Measurements from ENCODE around the gene TEX54. TPM values are rescaled to one million over a fixed set of nuclear protein-coding genes. Genes with fewer than 3 reads are reported as not detected.
A peak's percentile ranks its signal among the peaks of the same experiment; 100 is the strongest.

The TEX54 gene
- total RNA-seq, 4 donors from 2014 or later: not detected

DNA sequence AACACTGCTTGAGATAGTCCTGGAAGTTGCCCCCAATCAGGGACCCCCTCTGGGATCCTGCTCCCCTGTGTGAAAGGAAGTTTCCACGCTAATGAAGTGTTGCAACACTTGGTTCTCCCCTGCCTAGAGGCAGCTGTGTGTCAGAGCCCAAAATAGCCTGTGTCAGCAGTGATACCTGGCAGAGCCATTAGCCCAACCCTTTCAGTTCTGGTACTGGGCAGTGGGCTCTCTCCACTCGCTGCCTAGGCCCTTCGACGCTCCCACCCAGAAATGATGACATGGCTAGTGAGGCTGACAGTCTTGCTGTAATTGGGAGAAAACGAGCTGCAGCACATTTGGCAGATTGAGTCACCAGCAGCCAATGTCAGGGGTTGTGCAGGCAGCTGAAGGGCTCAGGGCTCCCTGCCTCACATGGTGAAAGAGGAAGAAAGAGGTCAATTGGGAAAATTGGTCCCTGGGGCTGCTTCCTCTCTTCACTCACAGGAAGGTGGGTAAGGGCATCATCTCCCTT is 26.0 kb downstream of the TEX54 start:
- Histone ChIP-seq H3K4me3 (no peak overlapping the region), H3K27me3 (no peaks in the 10 kb centered on the region), H3K4me1 (peaks cover 7 to 22% (median 19%) of the 10 kb centered on the region in 4 donors), H3K36me3 (peaks cover 0 to 16% (median 7%) of the 10 kb centered on the region in 4 donors), H3K9me3 (no peaks in the 10 kb centered on the region), H3K27ac (peak overlapping the region; percentile 95 to 99 (median 96))
- intact Hi-C loops (cut with DNase I; ENCODE audit: low total_unique reads) (no loop called here), in situ Hi-C loops (cut with MboI; ENCODE audit: low pct_ligation_motif_present in 1 of 4, low pct_unique_long_range_greater_than_20kb in 1 of 4, low sequenced_read_pairs in 3 of 4) (no loop called here)
- 89% methylated on average over 5 of the region's 5 CpGs; no CpG with 5 or more reads in 1 of the 2 donors for WGBS, 2 donors (ENCODE audit: low coverage in 1 of 2)
- DNase-seq: peak; percentile 10
- TF ChIP-seq POLR2A (IDR thresholded peaks at IDR 0.05): no peak
- TF ChIP-seq POLR2AphosphoS5 (IDR thresholded peaks at IDR 0.05): peak in 1 of 3 donors; percentile 9
- no peak for TF ChIP-seq EP300 (IDR thresholded peaks at IDR 0.05; ENCODE audit: low read depth)

DNA sequence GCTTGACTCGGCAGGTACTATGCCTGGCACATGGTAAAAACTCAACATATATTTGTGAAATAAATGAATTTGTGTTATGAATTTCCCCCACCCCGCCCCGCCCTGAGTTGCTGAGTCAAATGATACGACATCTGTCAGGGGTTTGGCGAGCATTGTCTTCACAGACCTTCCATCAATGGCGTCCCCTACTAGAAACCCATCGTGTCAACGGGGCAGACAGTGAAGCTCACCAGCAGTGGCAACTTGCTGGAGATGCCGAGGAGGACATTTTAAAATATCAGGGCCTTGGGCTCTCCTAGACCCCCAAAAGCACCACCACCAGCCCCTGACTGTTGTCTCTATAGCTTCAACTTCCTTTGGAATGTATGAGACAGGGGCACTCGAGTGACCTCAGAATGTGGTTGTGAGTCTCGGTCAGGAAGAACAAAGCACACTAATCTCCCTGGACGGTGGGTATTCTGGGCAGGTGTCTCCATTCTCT is 26.6 kb downstream of the TEX54 start:
- H3K36me3 ChIP-seq: peaks cover 0 to 22% (median 11%) of the 10 kb centered on the region in 4 donors
- H3K27me3 ChIP-seq: no peaks in the 10 kb centered on the region
- in situ Hi-C loops (cut with MboI; ENCODE audit: low pct_ligation_motif_present in 1 of 4, low pct_unique_long_range_greater_than_20kb in 1 of 4, low sequenced_read_pairs in 3 of 4) (no loop called here), intact Hi-C loops (cut with DNase I; ENCODE audit: low total_unique reads) (no loop called here)
- peaks cover 7 to 22% (median 19%) of the 10 kb centered on the region in 4 donors for H3K4me1 ChIP-seq
- H3K27ac ChIP-seq: peak overlapping the region; percentile 95 to 99 (median 96)
- peak overlapping the region; percentile 62 to 96 (median 88) for H3K4me3 ChIP-seq
- H3K9me3 ChIP-seq: no peaks in the 10 kb centered on the region
- TF ChIP-seq POLR2AphosphoS5 (IDR thresholded peaks at IDR 0.05): no peak
- no peak for TF ChIP-seq EP300 (IDR thresholded peaks at IDR 0.05; ENCODE audit: low read depth)
- no peak for TF ChIP-seq POLR2A (IDR thresholded peaks at IDR 0.05)
- TF ChIP-seq, protein P1, sequence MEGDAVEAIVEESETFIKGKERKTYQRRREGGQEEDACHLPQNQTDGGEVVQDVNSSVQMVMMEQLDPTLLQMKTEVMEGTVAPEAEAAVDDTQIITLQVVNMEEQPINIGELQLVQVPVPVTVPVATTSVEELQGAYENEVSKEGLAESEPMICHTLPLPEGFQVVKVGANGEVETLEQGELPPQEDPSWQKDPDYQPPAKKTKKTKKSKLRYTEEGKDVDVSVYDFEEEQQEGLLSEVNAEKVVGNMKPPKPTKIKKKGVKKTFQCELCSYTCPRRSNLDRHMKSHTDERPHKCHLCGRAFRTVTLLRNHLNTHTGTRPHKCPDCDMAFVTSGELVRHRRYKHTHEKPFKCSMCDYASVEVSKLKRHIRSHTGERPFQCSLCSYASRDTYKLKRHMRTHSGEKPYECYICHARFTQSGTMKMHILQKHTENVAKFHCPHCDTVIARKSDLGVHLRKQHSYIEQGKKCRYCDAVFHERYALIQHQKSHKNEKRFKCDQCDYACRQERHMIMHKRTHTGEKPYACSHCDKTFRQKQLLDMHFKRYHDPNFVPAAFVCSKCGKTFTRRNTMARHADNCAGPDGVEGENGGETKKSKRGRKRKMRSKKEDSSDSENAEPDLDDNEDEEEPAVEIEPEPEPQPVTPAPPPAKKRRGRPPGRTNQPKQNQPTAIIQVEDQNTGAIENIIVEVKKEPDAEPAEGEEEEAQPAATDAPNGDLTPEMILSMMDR (IDR thresholded peaks at IDR 0.05): no peak
- WGBS, 2 donors (ENCODE audit: low coverage in 1 of 2): 30 to 35% methylated on average over 2 to 12 of the region's 12 CpGs
- DNase-seq: peak; percentile 16

DNA sequence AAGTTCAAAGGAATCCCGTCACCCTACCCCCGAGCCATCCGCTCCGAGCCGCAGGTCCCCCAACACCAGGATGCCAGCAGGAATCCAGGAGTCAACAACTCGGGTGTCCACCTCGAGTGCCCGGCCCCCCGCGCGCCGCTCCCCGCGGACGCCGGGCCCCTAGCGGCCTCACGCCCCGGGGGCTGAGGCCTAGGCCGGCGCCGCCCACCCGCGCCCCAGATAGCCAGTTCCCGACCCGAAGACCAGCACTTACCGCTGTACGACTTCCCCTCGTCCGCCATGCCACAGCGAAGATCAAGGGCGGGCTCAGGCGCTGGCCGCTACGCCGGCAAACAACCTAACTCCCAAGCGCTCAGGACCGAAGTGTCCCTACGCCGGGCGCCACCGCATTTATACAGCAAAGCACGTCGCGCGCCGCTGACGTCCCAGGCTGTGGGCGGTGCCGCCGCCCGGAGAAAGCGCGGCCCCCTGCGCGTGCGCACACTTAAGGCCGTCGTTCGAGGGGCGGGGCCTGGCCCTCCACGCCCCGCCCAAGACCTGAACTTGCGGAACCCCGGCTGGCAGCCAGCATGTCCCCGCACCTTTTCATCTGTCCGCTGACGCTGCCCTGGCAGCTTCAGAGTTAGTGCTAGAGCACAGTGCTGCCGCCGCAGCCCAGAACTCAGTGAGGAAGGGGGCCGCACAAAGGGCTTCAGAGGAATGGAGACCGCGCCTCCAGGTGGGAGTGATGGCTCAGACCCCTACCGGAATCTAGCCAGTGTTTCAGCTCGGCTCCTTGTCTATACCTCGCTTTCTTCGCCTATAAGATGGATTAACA is 27.4 kb downstream of the TEX54 start, which contains the start of gene NXF1:
TSS of gene NXF1 (minus strand) at position 365 of the 817 bp plus-strand sequence. CDS start at position 281, 84 bp downstream.
- TF ChIP-seq, protein P1 (IDR thresholded peaks at IDR 0.05): peak; percentile 3 to 64 (median 14)
- TF ChIP-seq POLR2A (IDR thresholded peaks at IDR 0.05) (peak; percentile 100), EP300 (IDR thresholded peaks at IDR 0.05; ENCODE audit: low read depth) (no peak), POLR2AphosphoS5 (IDR thresholded peaks at IDR 0.05) (peak; percentile 100)
- H3K36me3 ChIP-seq: peaks cover 0 to 30% (median 14%) of the 10 kb centered on the region in 4 donors
- no peaks in the 10 kb centered on the region for H3K9me3 ChIP-seq
- WGBS, 2 donors (ENCODE audit: low coverage in 1 of 2): 0 to 1% methylated on average over 2 to 43 of the region's 77 CpGs
- in situ Hi-C loops (cut with MboI; ENCODE audit: low pct_ligation_motif_present in 1 of 4, low pct_unique_long_range_greater_than_20kb in 1 of 4, low sequenced_read_pairs in 3 of 4) (no loop called here), intact Hi-C loops (cut with DNase I; ENCODE audit: low total_unique reads) (no loop called here)
- peak; percentile 96 for DNase-seq
- H3K27me3 ChIP-seq: no peaks in the 10 kb centered on the region
- peak within 1 kb of the TSS; percentile 62 to 96 (median 88) for H3K4me3 ChIP-seq
- peaks cover 7 to 22% (median 18%) of the 10 kb centered on the region in 4 donors for H3K4me1 ChIP-seq
- H3K27ac ChIP-seq: peak within 1 kb of the TSS; percentile 95 to 99 (median 96)

DNA sequence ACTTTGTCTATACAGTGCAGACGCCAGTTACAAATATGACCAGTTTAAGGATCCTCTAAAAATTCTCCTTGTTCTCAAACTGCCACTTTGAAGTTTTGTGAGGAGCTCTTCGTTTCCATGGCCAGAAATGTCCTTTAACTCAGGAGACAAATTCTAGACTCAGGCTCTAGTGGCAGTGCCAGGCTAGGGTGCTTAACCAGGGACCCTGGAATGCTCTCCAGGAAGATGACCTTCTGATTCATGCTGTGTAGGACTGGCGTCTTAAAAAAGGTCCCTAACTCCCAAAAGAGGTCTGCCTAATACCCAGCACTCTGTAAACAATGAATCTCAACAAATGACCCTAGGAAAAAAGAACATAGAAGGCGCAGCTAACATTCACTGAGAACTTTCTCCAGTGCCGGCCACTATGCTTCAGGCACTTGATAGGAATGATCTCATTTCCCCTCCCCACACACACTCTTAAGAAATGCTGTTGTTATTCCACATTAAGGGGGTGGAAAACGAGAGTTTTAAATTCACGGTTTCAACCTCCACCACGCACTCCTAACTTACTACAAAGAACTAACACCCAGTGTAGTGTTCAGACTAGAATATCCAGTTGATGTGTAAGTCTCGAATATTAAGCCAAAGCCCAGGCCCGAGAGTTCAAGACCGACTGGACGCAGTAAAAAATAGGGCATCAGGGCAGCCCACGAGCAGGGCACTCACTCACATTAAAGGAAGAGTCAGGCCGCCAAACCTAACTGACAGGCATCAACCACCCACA is 28.1 kb downstream of the TEX54 start:
- TF ChIP-seq POLR2A (IDR thresholded peaks at IDR 0.05) (no peak), POLR2AphosphoS5 (IDR thresholded peaks at IDR 0.05) (no peak), EP300 (IDR thresholded peaks at IDR 0.05; ENCODE audit: low read depth) (no peak)
- TF ChIP-seq, protein P1 (IDR thresholded peaks at IDR 0.05): no peak
- Histone ChIP-seq H3K9me3 (no peaks in the 10 kb centered on the region), H3K4me1 (peaks cover 7 to 22% (median 17%) of the 10 kb centered on the region in 4 donors), H3K36me3 (peaks cover 0 to 38% (median 18%) of the 10 kb centered on the region in 4 donors), H3K4me3 (peak overlapping the region; percentile 35 to 96 (median 88)), H3K27ac (peak overlapping the region; percentile 95 to 99 (median 96)), H3K27me3 (no peaks in the 10 kb centered on the region)
- no peak for DNase-seq
- intact Hi-C loops (cut with DNase I; ENCODE audit: low total_unique reads): no loop called here
- in situ Hi-C loops (cut with MboI; ENCODE audit: low pct_ligation_motif_present in 1 of 4, low pct_unique_long_range_greater_than_20kb in 1 of 4, low sequenced_read_pairs in 3 of 4): no loop called here
- 3 to 18% methylated on average over 2 to 14 of the region's 14 CpGs for WGBS, 2 donors (ENCODE audit: low coverage in 1 of 2)
